Measurements from ENCODE around the gene BBOF1. TPM values are rescaled to one million over a fixed set of nuclear protein-coding genes. Genes with fewer than 3 reads are reported as not detected.

Gene BBOF1
- total and polyA plus RNA-seq, 2 of the 4 experiments (the other 2 are of a cell fraction) = 1.6 TPM

DNA sequence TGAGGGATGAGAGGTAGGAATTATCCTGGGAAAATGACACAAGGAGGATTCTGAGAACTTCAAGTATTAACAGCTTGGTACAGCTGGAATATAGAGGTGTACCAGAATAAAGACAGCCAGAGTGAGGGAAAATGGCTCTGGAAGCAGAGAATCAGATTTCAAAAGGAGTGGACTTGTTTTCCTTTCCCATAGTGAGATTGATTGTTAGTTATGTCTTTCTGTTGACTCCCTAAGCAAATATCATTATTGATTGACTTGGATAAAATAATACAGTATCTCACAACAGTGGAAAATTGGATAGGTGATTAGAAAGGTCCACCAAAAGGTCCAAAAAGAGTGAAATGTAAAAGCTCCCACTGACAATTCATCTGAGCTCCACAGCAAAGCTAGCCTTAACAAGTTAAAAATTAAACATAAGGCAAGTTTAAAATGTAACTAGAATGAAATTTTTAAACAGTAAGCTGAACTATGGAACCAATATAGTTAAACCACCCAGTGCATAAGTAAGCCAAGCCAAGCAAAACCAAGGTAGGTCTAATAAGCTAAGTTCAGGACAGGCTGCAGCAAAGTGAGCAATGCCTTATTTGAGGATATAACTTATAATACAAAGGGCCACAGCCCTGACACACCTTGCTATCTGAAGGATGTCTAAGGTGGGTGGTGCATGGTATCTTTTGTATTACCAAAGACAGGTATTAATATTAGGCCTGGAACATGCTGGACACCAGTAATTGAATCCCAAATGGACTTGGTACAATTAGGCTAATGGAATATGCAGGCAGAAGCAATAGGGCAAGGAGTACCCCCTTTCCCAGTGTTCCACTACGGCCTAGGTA lies 21.8 kb upstream of the BBOF1 start:
- no peaks in the 10 kb centered on the region for H3K4me1 ChIP-seq (ENCODE audit: control insufficient read depth, insufficient read depth, low read length)
- H3K27ac ChIP-seq (ENCODE audit: insufficient read depth, low read length) = no peak overlapping the region
- no peak overlapping the region for H3K14ac ChIP-seq (replicated peaks; ENCODE audit: low read depth, low read length)
- H3K9ac ChIP-seq (ENCODE audit: low read depth, low read length) = no peak overlapping the region
- H3K23ac ChIP-seq (ENCODE audit: low read depth, low read length) = no peak overlapping the region
- CTCF ChIA-PET = no interaction called here
- DNase-seq (no peak), ATAC-seq (ENCODE audit: low read depth) (no peak)
- no peak overlapping the region for H2BK5ac ChIP-seq (ENCODE audit: low read depth, low read length, poor library complexity, severe bottlenecking)
- intact Hi-C loops (cut with micrococcal nuclease) = no loop called here
- H3K79me1 ChIP-seq (ENCODE audit: low read depth in 1 of 2, low read length in 2 of 2) = no peaks in the 10 kb centered on the region
- H2AK9ac ChIP-seq (replicated peaks; ENCODE audit: low read depth, low read length, poor library complexity) = no peak overlapping the region
- TF ChIP-seq RAD21 (IDR thresholded peaks at IDR 0.05; ENCODE audit: low read length) = no peak
- no peak for TF ChIP-seq FOS (IDR thresholded peaks at IDR 0.05; ENCODE audit: low read depth, low read length)
- TF ChIP-seq RFX5 (IDR thresholded peaks at IDR 0.05; ENCODE audit: low read depth, low read length) = no peak
- H3K18ac ChIP-seq (ENCODE audit: low read depth, low read length) = no peak overlapping the region
- H4K20me1 ChIP-seq (ENCODE audit: insufficient read depth, low read length) = no peaks in the 10 kb centered on the region
- H2BK20ac ChIP-seq (ENCODE audit: low read depth, low read length) = no peak overlapping the region
- H4K5ac ChIP-seq (ENCODE audit: low read depth, low read length) = no peak overlapping the region
- no peak overlapping the region for H2AK5ac ChIP-seq (ENCODE audit: low read depth, low read length)
- H4K91ac ChIP-seq (ENCODE audit: insufficient read depth, low read depth, low read length) = no peak overlapping the region
- in situ Hi-C loops (cut with MboI; ENCODE audit: low sequenced_read_pairs) = no loop called here
- POLR2A ChIA-PET (ENCODE audit: unreplicated experiment) = no interaction called here
- no peak overlapping the region for H3K4me2 ChIP-seq (ENCODE audit: low read depth, low read length)
- H2BK15ac ChIP-seq (ENCODE audit: low read depth, low read length) = no peak overlapping the region
- dilution Hi-C loops (cut with HindIII; ENCODE audit: low sequenced_read_pairs, unreplicated experiment) = no loop called here
- no peak overlapping the region for H3K4ac ChIP-seq (ENCODE audit: low read depth, low read length)
- no peak overlapping the region for H3K4me3 ChIP-seq (ENCODE audit: insufficient read depth, low read depth, low read length)
- WGBS, 2 experiments (ENCODE audit: extremely low coverage in 2 of 2, insufficient read length in 1 of 2) = no CpG with 5 or more reads among the region's 1 CpG
- H3K36me3 ChIP-seq (ENCODE audit: control insufficient read depth, insufficient read depth, low read length) = peaks cover 5% of the 10 kb centered on the region; the same call in 1 of the 2 replicates
- H3K9me3 ChIP-seq (ENCODE audit: control insufficient read depth, insufficient read depth, low read length) = no peaks in the 10 kb centered on the region
- no peaks in the 10 kb centered on the region for H3K9me1 ChIP-seq (ENCODE audit: insufficient read depth, low read length)
- H3K56ac ChIP-seq (ENCODE audit: extremely low read depth, insufficient read depth, low read length) = no peak overlapping the region
- no peaks in the 10 kb centered on the region for H3K27me3 ChIP-seq (ENCODE audit: control insufficient read depth, insufficient read depth, low read length)
- no peak overlapping the region for H2BK120ac ChIP-seq (ENCODE audit: low read depth, low read length)
- no peak overlapping the region for H4K8ac ChIP-seq (ENCODE audit: low read depth in 2 of 2, low read length in 2 of 2)
- BruUV-seq (replicated peaks) = no TSS peak
- H2AFZ ChIP-seq (replicated peaks; ENCODE audit: low read length, poor library complexity) = no peak overlapping the region
